Measurements from ENCODE around the gene PPOX.
A peak's percentile ranks its signal among the peaks of the same experiment; 100 is the strongest.

Gene PPOX

GRCh38 chr1:161177112-161177935 lies 11.1 kb downstream of the PPOX start, which contains the start of gene B4GALT3:
TSS of gene B4GALT3 (minus strand) at chr1:161177507. CDS start at chr1:161176060, 1,447 bp downstream.
- Histone ChIP-seq H3K36me3 (ENCODE audit: insufficient read depth, low read length) (peaks cover 3% of the 10 kb centered on the region; the same call in 1 of the 2 replicates), H3K4me1 (ENCODE audit: control insufficient read depth, insufficient read depth, low read length, unreplicated experiment) (peaks cover 37% of the 10 kb centered on the region), H3K27me3 (ENCODE audit: insufficient read depth, low read length) (no peaks in the 10 kb centered on the region), H3K4me3 (ENCODE audit: low read depth, low read length) (peak within 1 kb of the TSS; percentile 88), H3K27ac (ENCODE audit: low read depth, low read length) (peak within 1 kb of the TSS; percentile 23; the same call in 1 of the 2 replicates), H2AFZ (ENCODE audit: low read length, unreplicated experiment) (peak within 1 kb of the TSS; percentile 26), H3K79me2 (ENCODE audit: control insufficient read depth, insufficient read depth, low read length, unreplicated experiment) (peaks cover 13% of the 10 kb centered on the region)

- H3K4me1 ChIP-seq (ENCODE audit: control insufficient read depth, insufficient read depth, low read length, unreplicated experiment) = peaks cover 38% of the 10 kb centered on the region
- H3K4me3 ChIP-seq (ENCODE audit: low read depth, low read length) = peak overlapping the region; percentile 88
Observed at GRCh38 chr1:161177936-161178244, 11.7 kb downstream of the PPOX start.

GRCh38 chr1:161179698-161180097 lies 13.5 kb downstream of the PPOX start:
- Histone ChIP-seq H3K4me1 (ENCODE audit: control insufficient read depth, insufficient read depth, low read length, unreplicated experiment) (peaks cover 31% of the 10 kb centered on the region), H3K79me2 (ENCODE audit: control insufficient read depth, insufficient read depth, low read length, unreplicated experiment) (peaks cover 13% of the 10 kb centered on the region), H3K27me3 (ENCODE audit: insufficient read depth, low read length) (no peaks in the 10 kb centered on the region), H3K36me3 (ENCODE audit: insufficient read depth, low read length) (no peaks in the 10 kb centered on the region), H3K27ac (ENCODE audit: low read depth, low read length) (no peak overlapping the region), H3K4me3 (ENCODE audit: low read depth, low read length) (no peak overlapping the region), H2AFZ (ENCODE audit: low read length, unreplicated experiment) (no peak overlapping the region)

More at GRCh38 chr1:161177936-161178244, 11.7 kb downstream of the PPOX start:
- peaks cover 13% of the 10 kb centered on the region for H3K79me2 ChIP-seq (ENCODE audit: control insufficient read depth, insufficient read depth, low read length, unreplicated experiment)
- H3K27ac ChIP-seq (ENCODE audit: low read depth, low read length) = peak overlapping the region; percentile 6; the same call in 1 of the 2 replicates
- no peak overlapping the region for H2AFZ ChIP-seq (ENCODE audit: low read length, unreplicated experiment)
- peaks cover 3% of the 10 kb centered on the region; the same call in 1 of the 2 replicates for H3K36me3 ChIP-seq (ENCODE audit: insufficient read depth, low read length)
- H3K27me3 ChIP-seq (ENCODE audit: insufficient read depth, low read length) = no peaks in the 10 kb centered on the region

GRCh38 chr1:161180639-161181038 lies 14.4 kb downstream of the PPOX start:
- Histone ChIP-seq H3K36me3 (ENCODE audit: insufficient read depth, low read length) (no peaks in the 10 kb centered on the region), H3K27ac (ENCODE audit: low read depth, low read length) (0 out of 2 replicates have a peak overlapping the region, but pooled peaks have one; percentile 8), H3K4me1 (ENCODE audit: control insufficient read depth, insufficient read depth, low read length, unreplicated experiment) (peaks cover 36% of the 10 kb centered on the region), H3K27me3 (ENCODE audit: insufficient read depth, low read length) (no peaks in the 10 kb centered on the region), H3K4me3 (ENCODE audit: low read depth, low read length) (no peak overlapping the region), H2AFZ (ENCODE audit: low read length, unreplicated experiment) (no peak overlapping the region), H3K79me2 (ENCODE audit: control insufficient read depth, insufficient read depth, low read length, unreplicated experiment) (peaks cover 13% of the 10 kb centered on the region)

GRCh38 chr1:161182214-161182613 lies 16.0 kb downstream of the PPOX start:
- H3K27ac ChIP-seq (ENCODE audit: low read depth, low read length) = peak overlapping the region; percentile 74
- H3K36me3 ChIP-seq (ENCODE audit: insufficient read depth, low read length) = no peaks in the 10 kb centered on the region
- H3K27me3 ChIP-seq (ENCODE audit: insufficient read depth, low read length) = no peaks in the 10 kb centered on the region
- H2AFZ ChIP-seq (ENCODE audit: low read length, unreplicated experiment) = peak overlapping the region; percentile 44
- H3K79me2 ChIP-seq (ENCODE audit: control insufficient read depth, insufficient read depth, low read length, unreplicated experiment) = no peaks in the 10 kb centered on the region
- H3K4me3 ChIP-seq (ENCODE audit: low read depth, low read length) = no peak overlapping the region
- peaks cover 36% of the 10 kb centered on the region for H3K4me1 ChIP-seq (ENCODE audit: control insufficient read depth, insufficient read depth, low read length, unreplicated experiment)

GRCh38 chr1:161185282-161185682 lies 19.1 kb downstream of the PPOX start:
- Histone ChIP-seq H3K36me3 (ENCODE audit: insufficient read depth, low read length) (0 out of 2 replicates have a peak, but pooled peaks cover 2% of the 10 kb centered on the region), H3K4me3 (ENCODE audit: low read depth, low read length) (no peak overlapping the region), H3K4me1 (ENCODE audit: control insufficient read depth, insufficient read depth, low read length, unreplicated experiment) (peaks cover 40% of the 10 kb centered on the region), H2AFZ (ENCODE audit: low read length, unreplicated experiment) (peak overlapping the region; percentile 61), H3K79me2 (ENCODE audit: control insufficient read depth, insufficient read depth, low read length, unreplicated experiment) (no peaks in the 10 kb centered on the region), H3K27me3 (ENCODE audit: insufficient read depth, low read length) (no peaks in the 10 kb centered on the region), H3K27ac (ENCODE audit: low read depth, low read length) (peak overlapping the region; percentile 51)

GRCh38 chr1:161185732-161186311 lies 19.6 kb downstream of the PPOX start:
- H3K27me3 ChIP-seq (ENCODE audit: insufficient read depth, low read length) = no peaks in the 10 kb centered on the region
- H3K4me3 ChIP-seq (ENCODE audit: low read depth, low read length) = no peak overlapping the region
- H3K4me1 ChIP-seq (ENCODE audit: control insufficient read depth, insufficient read depth, low read length, unreplicated experiment) = peaks cover 40% of the 10 kb centered on the region
- H3K79me2 ChIP-seq (ENCODE audit: control insufficient read depth, insufficient read depth, low read length, unreplicated experiment) = no peaks in the 10 kb centered on the region
- peak overlapping the region; percentile 61 for H2AFZ ChIP-seq (ENCODE audit: low read length, unreplicated experiment)
- peak overlapping the region; percentile 51 for H3K27ac ChIP-seq (ENCODE audit: low read depth, low read length)
- H3K36me3 ChIP-seq (ENCODE audit: insufficient read depth, low read length) = 0 out of 2 replicates have a peak, but pooled peaks cover 2% of the 10 kb centered on the region

- no peak overlapping the region for H2AFZ ChIP-seq (ENCODE audit: low read length, unreplicated experiment)
- no peak overlapping the region for H3K27ac ChIP-seq (ENCODE audit: low read depth, low read length)
- H3K4me1 ChIP-seq (ENCODE audit: control insufficient read depth, insufficient read depth, low read length, unreplicated experiment) = peaks cover 29% of the 10 kb centered on the region
- no peak overlapping the region for H3K4me3 ChIP-seq (ENCODE audit: low read depth, low read length)
- H3K27me3 ChIP-seq (ENCODE audit: insufficient read depth, low read length) = no peaks in the 10 kb centered on the region
- no peaks in the 10 kb centered on the region for H3K79me2 ChIP-seq (ENCODE audit: control insufficient read depth, insufficient read depth, low read length, unreplicated experiment)
- H3K36me3 ChIP-seq (ENCODE audit: insufficient read depth, low read length) = 0 out of 2 replicates have a peak, but pooled peaks cover 2% of the 10 kb centered on the region
Observed at GRCh38 chr1:161187311-161187710, 21.1 kb downstream of the PPOX start.

GRCh38 chr1:161188381-161188780 lies 22.2 kb downstream of the PPOX start:
- no peaks in the 10 kb centered on the region for H3K79me2 ChIP-seq (ENCODE audit: control insufficient read depth, insufficient read depth, low read length, unreplicated experiment)
- peaks cover 22% of the 10 kb centered on the region for H3K4me1 ChIP-seq (ENCODE audit: control insufficient read depth, insufficient read depth, low read length, unreplicated experiment)
- H3K36me3 ChIP-seq (ENCODE audit: insufficient read depth, low read length) = peaks cover 2% of the 10 kb centered on the region; the same call in 1 of the 2 replicates
- no peaks in the 10 kb centered on the region for H3K27me3 ChIP-seq (ENCODE audit: insufficient read depth, low read length)
- H3K27ac ChIP-seq (ENCODE audit: low read depth, low read length) = peak overlapping the region; percentile 97
- no peak overlapping the region for H2AFZ ChIP-seq (ENCODE audit: low read length, unreplicated experiment)
- no peak overlapping the region for H3K4me3 ChIP-seq (ENCODE audit: low read depth, low read length)

- no peaks in the 10 kb centered on the region for H3K79me2 ChIP-seq (ENCODE audit: control insufficient read depth, insufficient read depth, low read length, unreplicated experiment)
- H3K27me3 ChIP-seq (ENCODE audit: insufficient read depth, low read length) = no peaks in the 10 kb centered on the region
- H3K36me3 ChIP-seq (ENCODE audit: insufficient read depth, low read length) = peaks cover 2% of the 10 kb centered on the region; the same call in 1 of the 2 replicates
- peak overlapping the region; percentile 97 for H3K27ac ChIP-seq (ENCODE audit: low read depth, low read length)
- H3K4me1 ChIP-seq (ENCODE audit: control insufficient read depth, insufficient read depth, low read length, unreplicated experiment) = peaks cover 28% of the 10 kb centered on the region
- H3K4me3 ChIP-seq (ENCODE audit: low read depth, low read length) = no peak overlapping the region
- H2AFZ ChIP-seq (ENCODE audit: low read length, unreplicated experiment) = no peak overlapping the region
Observed at GRCh38 chr1:161189036-161189435, 22.8 kb downstream of the PPOX start.
